ENCODE measurements around the gene NPC1L1. TPM values are rescaled to one million over a fixed set of nuclear protein-coding genes. Genes with fewer than 3 reads are reported as not detected.
"Not testable (repeated sequence)": the region's sequence is repeated elsewhere in the genome, so short reads cannot be mapped to it uniquely, and the experiment has no call there.

NPC1L1 gene
- total RNA-seq, 1 donor from 2014 or later = 0.19 TPM

DNA sequence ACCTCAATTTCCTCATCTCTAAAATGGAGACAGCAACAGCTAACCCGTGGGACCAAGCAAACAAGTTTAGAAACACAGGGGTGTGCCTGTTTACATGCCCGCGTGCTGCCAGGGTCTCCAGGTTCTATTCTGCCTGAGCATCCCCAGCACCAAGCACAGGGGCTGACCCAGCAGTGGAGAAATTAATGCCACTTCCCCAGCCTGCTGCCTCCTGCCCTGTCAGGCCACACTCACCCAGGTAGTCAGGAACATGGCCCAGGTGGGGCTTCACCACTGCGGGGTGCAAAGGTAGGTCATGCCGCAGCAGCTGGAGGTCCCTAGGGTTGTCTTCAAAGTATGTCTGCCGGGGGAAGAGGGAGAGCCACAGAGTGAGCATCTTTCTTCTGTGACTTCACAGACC lies 26.8 kb upstream of the NPC1L1 start:
- intact Hi-C loops (cut with DNase I) = loop anchor here (5.0 kb wide), 2 partner anchors 76 to 326 kb away; partner anchors contain the start of gene NUDCD3
- DNase-seq (ENCODE audit: low spot score) = no peak

- intact Hi-C loops (cut with DNase I) = loop anchor here (5.0 kb wide), 2 partner anchors 74 to 324 kb away; partner anchors contain the start of gene NUDCD3
- no peak for DNase-seq (ENCODE audit: low spot score)
Measured at GRCh38 chr7:44566680-44567079, 25.6 kb upstream of the NPC1L1 start.

DNA sequence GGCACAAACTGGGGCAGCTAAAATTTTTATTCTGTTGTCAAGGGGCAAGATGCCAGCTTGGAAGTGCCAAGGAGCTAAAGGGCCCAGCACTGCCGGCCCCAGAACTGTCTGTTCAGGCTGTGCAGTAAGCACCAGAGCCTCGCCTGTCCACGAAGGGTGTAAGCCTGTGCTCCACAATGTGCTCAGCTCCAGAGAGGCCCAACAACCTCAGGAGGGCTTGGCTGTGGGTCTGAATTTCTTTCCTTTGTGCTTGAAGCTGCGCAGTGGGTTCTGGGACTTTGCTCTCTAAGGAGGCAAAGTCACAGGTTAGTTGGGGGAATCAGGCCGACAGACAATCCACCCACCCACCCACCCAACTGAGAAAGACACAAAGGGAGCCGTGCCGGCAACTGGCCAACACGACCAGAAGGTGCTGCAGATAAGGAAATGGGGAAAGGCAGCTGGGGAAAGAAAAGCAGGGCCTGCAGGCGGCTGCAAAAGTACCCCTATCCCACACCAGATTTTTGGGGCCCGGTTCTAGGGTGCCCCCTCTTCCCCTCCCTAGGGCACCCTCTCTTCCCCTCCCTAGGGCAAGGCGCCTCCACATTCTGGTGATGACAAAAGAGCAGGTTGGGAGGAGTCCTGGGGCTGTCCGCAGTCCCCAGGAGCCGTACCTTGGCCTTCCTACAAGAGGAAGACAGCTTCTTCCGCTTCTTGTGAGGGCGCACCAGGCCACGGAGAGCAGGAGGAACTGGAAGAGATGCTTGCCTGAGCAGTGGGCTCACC lies 24.8 kb upstream of the NPC1L1 start:
- DNase-seq (ENCODE audit: low spot score) = no peak
- intact Hi-C loops (cut with DNase I) = loop anchor here (5.0 kb wide), 2 partner anchors 74 to 324 kb away; partner anchors contain the start of gene NUDCD3

DNA sequence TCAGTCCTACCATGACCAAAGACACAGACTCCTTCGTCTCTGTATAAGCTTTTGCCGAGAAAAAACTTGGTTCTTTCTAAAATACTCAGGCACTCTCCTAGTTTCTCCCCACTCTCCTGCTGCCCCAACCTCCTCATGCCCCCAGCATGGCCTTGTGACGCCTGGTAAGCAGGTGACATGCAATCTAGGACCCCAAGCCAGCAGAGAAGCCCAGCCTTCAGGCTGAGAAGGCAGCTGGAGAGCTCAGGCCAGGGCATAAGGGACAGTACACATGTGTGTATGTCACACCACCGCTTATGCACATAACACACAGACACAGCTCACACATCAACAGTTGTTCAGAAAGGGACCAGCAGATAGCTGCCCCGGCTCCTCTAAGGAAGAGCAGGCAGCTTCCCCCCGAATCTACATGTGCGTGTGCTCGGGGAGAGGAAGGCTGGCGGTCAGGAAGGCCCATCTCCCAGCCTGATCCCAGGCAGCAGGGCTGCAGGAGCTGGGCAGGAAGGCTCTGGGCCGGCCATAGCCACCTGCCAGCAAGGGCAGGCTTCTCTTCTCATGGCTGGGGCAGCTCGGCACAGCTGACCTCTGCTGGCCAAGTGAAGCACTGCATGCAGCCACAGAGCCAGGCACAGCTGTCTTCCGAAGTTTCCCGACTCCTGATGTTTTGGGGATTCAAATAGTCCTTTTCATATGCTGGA lies 24.1 kb upstream of the NPC1L1 start:
- intact Hi-C loops (cut with DNase I) = loop anchor here (5.0 kb wide), 2 partner anchors 73 to 323 kb away; partner anchors contain the start of gene NUDCD3
- peak; percentile 88 for DNase-seq (ENCODE audit: low spot score)

DNA sequence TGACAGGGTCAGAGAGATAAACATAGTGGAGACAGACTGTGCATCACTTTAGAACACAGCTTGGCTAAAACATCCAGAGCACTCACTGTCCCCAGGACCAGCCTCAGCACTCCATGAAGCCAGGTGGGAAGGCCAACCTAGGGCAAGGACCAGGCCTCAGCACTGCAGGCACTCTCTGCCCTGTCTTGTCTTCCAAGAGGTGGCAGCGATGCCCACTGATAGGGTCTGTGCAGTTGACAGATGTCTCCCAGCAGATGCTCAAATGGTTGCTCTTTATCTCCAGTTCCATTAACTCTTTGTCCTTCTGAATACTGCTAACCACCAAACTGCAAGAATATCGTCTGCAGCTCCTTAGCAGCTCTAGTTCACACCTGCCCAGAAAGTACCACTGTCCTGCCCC lies 23.5 kb upstream of the NPC1L1 start:
- DNase-seq (ENCODE audit: low spot score) = no peak
- intact Hi-C loops (cut with DNase I) = loop anchor here (5.0 kb wide), 2 partner anchors 72 to 322 kb away; partner anchors contain the start of gene NUDCD3

- no peak for DNase-seq (ENCODE audit: low spot score)
- intact Hi-C loops (cut with DNase I) = no loop called here
Measured at GRCh38 chr7:44563171-44563679, 22.1 kb upstream of the NPC1L1 start.

DNA sequence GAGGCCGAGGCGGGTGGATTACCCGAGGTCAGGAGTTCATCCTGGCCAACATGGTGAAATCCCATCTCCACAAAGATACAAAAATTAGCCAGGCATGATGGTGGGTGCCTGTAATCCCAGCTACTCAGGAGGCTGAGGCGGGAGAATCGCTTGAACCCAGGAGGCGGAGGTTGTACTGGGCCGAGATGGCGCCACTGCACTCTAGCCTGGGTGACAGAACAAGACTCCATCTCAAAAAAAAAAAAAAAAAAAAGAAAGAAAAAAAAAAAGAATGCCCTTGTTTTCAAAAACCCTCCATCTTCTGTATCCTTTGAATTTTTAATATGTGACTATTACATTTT lies 21.5 kb upstream of the NPC1L1 start:
- DNase-seq (ENCODE audit: low spot score); intact Hi-C loops (cut with DNase I): not testable (repeated sequence)

DNA sequence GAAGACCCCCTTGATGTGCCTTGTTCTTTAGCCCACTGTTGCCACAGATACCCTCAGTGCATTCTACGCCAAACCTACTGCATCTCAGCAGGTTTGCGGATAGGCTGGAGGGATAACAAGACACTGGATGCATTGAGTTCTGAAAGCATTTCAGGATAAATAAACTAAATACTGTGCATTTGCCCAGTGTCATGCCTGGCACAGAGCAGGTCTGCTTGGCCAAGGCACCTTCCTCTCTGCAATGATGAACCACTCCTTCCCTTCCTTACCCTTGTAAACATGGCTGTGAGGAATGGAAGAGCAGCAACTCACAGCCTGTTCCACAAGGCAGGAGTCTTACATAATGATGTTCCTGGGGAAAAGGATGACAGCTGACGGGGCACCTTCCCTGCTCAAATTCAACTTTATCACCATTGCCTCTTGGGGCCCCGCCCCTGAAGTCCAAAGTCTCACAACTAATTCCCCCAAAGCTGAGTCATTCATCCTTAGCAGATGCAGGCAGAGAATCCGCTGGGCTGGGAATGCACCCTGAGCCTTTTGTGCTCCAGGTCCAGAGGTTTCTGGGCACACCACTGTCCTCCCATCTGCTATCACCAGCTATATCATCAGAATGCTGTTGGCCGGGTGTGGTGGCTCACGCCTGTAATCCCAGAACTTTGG lies 21.0 kb upstream of the NPC1L1 start:
- intact Hi-C loops (cut with DNase I) = no loop called here
- no peak for DNase-seq (ENCODE audit: low spot score)

GRCh38 chr7:44561481-44561880 lies 20.4 kb upstream of the NPC1L1 start:
- intact Hi-C loops (cut with DNase I) = no loop called here
- DNase-seq (ENCODE audit: low spot score) = no peak

- intact Hi-C loops (cut with DNase I) = no loop called here
- no peak for DNase-seq (ENCODE audit: low spot score)
Measured at GRCh38 chr7:44559485-44559884, 18.4 kb upstream of the NPC1L1 start.

DNA sequence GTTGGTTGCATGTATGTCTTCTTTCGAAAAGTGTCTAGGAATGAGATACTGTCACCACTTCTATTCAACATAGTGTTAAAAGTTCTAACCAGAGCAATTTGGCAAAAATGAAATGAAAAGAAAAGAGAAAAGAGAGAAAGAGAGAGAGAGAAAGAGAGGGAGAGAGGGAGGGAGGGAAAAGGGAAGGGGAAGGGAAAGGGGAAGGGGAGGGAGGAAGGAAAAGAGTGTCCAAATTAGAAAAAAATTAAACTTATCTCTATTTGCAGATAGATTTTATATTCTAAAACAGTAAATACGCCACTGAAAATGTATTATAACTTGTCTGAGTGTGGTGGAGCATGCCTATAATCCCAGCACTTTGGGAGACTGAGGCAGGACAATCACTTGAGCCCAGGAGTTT lies 16.4 kb upstream of the NPC1L1 start:
- DNase-seq (ENCODE audit: low spot score) = no peak
- intact Hi-C loops (cut with DNase I) = no loop called here

DNA sequence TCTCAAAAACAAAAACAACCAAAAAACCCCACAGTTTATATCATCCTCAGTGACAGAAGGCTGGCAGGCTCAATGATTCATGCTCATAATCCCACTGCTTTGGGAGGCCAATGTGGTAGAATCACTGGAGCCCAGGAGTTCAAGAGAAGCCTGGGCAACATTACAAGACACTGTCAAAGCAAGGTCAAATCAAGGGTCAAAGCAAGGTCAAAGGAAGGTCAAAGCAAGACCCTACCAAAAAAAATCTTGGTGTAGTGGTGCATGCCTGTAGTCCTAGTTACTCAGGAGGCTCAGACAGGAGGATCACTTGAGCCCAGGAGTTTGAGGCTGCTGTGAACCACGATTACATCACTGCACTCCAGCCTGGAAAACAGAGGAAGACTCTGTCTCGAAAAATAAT lies 14.2 kb upstream of the NPC1L1 start:
- intact Hi-C loops (cut with DNase I) = no loop called here
- DNase-seq (ENCODE audit: low spot score) = no peak

DNA sequence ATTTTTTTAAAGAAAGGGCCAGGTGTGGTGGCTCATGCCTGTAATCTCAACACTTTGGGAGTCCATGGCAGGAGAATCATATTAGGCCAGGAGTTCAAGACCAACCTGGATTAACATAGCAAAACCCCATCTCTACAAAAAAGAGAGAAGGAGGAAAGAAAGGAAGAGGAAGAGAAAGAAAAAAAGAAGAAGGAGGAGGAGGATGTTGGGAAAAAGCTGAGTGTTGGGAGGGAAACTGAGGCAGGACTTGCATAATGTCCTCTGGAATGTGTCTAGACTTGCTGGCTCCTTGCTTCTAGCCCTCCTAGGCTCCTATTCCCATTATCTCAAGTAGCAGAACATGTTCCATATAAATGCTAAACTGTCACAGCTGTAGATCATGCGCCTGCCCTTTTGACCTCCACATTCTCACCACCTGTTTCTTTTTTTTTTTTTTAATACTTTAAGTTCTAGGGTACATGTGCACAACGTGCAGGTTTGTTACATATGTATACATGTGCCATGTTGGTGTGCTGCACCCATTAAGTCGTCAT lies 11.4 kb upstream of the NPC1L1 start:
- DNase-seq (ENCODE audit: low spot score); intact Hi-C loops (cut with DNase I): not testable (repeated sequence)

- intact Hi-C loops (cut with DNase I) = no loop called here
- no peak for DNase-seq (ENCODE audit: low spot score)
Measured at GRCh38 chr7:44549457-44549856, 8.3 kb upstream of the NPC1L1 start.

- no peak for DNase-seq (ENCODE audit: low spot score)
- intact Hi-C loops (cut with DNase I) = no loop called here
Measured at GRCh38 chr7:44548893-44549292, 7.8 kb upstream of the NPC1L1 start.

DNA sequence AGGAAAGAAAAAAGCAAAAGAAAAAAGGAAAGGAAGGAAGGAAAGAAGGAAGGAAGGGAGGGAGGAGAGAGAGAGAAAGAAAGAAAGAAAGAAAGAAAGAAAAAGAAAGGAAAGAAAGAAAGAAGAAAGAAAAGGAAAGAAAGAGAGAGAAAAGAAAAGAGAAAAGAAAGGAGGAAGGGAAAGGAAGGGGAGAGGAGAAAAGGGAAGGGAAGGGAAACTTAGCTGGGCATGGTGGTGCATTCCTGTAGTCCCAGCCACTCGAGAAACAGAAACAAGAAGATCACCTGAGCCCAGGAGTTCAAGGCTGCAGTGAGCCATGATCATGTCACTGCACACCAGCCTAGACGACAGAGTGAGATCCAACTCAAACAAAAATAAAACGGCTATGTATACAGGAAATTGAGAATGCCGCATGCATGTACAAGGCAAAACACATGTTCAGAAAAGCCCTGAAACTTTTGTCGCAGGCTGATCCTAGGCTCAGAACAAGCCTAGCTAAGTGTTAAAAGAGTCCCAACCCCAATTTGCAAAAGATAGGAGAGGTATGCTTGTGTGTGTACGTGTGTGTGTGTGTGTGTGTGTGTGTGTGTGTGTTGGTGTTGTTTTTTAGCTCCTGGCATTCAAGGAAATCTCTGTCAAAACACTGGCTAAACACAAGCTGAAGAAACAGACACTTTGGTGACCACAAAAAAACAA lies 6.6 kb upstream of the NPC1L1 start:
- intact Hi-C loops (cut with DNase I) = no loop called here
- no peak for DNase-seq (ENCODE audit: low spot score)

DNA sequence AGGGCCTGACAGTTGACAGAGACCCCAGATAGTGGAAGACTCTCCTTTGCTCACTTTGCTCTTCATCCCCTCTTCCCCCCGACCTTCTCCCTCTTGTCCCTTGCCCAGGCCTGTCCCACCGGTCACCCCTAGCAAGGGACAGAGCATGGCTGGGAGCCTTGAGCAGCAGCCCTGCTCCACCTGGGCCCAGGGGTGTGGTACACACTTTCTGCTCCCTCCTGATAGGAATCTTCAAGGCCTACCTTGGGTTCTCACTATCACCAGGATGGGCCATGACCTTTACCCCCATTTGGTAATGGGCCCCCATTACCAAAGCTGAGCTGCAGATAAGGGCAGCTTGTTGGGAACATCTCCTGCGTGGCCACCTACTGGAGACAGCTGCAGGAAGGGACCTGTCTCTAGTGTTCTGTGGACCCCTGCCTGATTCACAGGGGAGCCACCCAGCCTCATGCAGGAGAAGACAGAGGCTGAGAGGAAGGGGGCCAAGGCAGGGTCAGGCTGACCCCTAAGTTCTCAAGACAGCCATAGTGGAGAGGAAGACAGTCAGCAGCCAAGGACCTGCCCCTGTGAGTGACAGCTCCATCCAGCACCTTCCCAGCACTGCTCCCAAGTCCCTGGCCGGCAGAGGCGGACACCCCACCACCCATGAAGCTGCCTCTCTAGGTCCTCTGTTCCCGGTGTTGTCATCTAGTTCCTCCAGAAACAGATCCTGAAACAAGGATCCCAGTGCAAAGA lies 913 bp upstream of the NPC1L1 start:
- intact Hi-C loops (cut with DNase I) = no loop called here

GRCh38 chr7:44540592-44541027 lies 520 bp downstream of the NPC1L1 start:
- intact Hi-C loops (cut with DNase I) = no loop called here
- no peak for DNase-seq (ENCODE audit: low spot score)

More for the DNA sequence above, 913 bp upstream of the NPC1L1 start:
- no peak for DNase-seq (ENCODE audit: low spot score)
